ENCODE data around the gene CCNG2.

CCNG2 gene

DNA sequence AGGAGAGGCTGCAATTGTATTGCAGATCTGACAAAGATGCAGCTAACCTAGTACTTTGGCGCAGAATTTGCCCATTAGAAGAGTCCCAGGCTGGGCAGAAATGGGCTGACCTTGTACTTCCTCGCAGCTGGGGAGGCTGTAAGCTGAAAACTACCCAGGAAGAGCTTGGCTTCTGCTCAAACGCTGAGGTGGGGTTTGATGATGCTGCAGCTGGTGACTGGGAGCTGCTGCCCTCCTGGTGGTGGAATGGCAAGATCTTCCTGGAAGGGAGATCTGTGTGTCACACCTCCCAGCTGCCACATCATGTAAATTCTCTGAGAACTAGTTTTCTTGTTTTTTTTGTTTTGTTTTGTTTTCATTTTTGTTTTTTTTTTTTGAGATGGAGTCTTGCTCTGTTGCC lies 17.4 kb downstream of the CCNG2 start (continued):
- TF ChIP-seq, protein P1, sequence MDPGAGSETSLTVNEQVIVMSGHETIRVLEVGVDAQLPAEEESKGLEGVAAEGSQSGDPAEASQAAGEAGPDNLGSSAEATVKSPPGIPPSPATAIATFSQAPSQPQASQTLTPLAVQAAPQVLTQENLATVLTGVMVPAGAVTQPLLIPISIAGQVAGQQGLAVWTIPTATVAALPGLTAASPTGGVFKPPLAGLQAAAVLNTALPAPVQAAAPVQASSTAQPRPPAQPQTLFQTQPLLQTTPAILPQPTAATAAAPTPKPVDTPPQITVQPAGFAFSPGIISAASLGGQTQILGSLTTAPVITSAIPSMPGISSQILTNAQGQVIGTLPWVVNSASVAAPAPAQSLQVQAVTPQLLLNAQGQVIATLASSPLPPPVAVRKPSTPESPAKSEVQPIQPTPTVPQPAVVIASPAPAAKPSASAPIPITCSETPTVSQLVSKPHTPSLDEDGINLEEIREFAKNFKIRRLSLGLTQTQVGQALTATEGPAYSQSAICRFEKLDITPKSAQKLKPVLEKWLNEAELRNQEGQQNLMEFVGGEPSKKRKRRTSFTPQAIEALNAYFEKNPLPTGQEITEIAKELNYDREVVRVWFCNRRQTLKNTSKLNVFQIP (CRISPR knock-in tag; IDR thresholded peaks at IDR 0.05; ENCODE audit: borderline replicate concordance, low read depth): no peak
- no peak for TF ChIP-seq ZNF8 (CRISPR knock-in tag; IDR thresholded peaks at IDR 0.05)

DNA sequence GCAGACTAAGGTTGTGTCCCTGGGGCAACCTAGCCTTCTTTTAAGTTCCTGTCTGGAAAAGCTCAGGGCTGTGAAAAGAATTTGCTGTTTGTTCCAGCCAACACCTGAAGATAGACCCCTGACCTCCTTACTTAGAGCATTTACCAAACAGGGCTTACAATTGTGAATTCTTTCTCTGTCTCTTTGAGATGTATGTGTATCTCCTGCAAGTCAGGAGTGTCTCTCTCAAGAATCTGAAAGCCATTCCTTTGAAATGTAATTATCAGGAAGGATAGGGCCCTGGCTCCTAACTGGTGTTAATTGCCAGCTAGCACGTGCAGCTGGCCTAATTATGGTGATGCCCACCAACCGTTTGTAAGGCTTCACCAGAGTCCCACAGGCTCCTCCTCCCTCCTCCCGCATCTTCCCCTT lies 18.2 kb downstream of the CCNG2 start:
- TF ChIP-seq, protein P2, sequence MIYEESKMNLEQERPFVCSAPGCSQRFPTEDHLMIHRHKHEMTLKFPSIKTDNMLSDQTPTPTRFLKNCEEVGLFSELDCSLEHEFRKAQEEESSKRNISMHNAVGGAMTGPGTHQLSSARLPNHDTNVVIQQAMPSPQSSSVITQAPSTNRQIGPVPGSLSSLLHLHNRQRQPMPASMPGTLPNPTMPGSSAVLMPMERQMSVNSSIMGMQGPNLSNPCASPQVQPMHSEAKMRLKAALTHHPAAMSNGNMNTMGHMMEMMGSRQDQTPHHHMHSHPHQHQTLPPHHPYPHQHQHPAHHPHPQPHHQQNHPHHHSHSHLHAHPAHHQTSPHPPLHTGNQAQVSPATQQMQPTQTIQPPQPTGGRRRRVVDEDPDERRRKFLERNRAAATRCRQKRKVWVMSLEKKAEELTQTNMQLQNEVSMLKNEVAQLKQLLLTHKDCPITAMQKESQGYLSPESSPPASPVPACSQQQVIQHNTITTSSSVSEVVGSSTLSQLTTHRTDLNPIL (CRISPR knock-in tag; IDR thresholded peaks at IDR 0.05; ENCODE audit: low read depth): no peak
- TF ChIP-seq ESRRG (CRISPR knock-in tag; IDR thresholded peaks at IDR 0.05) (no peak), TCF4 (CRISPR knock-in tag; IDR thresholded peaks at IDR 0.05; ENCODE audit: borderline replicate concordance) (no peak), ZFP3 (CRISPR knock-in tag; IDR thresholded peaks at IDR 0.05) (no peak), ZC3H10 (CRISPR knock-in tag; IDR thresholded peaks at IDR 0.05) (no peak), RARB (CRISPR knock-in tag; IDR thresholded peaks at IDR 0.05) (no peak), ZNF8 (CRISPR knock-in tag; IDR thresholded peaks at IDR 0.05) (no peak), TOX (CRISPR knock-in tag; IDR thresholded peaks at IDR 0.05; ENCODE audit: borderline replicate concordance) (no peak), OSR1 (CRISPR knock-in tag; IDR thresholded peaks at IDR 0.05) (no peak), ZNF70 (CRISPR knock-in tag; IDR thresholded peaks at IDR 0.05) (no peak), PPARA (CRISPR knock-in tag; IDR thresholded peaks at IDR 0.05; ENCODE audit: borderline replicate concordance) (no peak), SNAI2 (CRISPR knock-in tag; IDR thresholded peaks at IDR 0.05) (no peak)
- ATAC-seq: no peak

DNA sequence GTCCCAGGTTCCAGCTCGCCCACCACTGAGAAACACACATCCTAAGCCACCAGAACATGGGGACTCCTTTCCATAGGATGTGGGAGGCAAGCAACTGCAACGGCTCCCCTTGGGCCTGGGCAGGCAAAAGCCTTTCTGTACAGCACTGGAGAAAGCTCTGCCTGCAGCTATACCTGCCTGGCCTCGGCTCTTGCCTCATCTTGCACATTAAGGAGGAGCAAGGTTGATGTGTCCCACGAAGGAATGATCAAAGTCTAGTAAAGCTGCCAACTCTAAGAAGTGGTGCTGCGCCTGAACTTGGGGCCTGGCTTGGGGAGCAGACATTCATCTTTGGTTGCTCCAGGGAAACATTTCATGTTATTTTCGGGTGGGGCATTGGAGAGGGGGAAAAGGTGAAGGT lies 19.6 kb downstream of the CCNG2 start:
- TF ChIP-seq BACH2 (CRISPR knock-in tag; IDR thresholded peaks at IDR 0.05; ENCODE audit: borderline replicate concordance) (no peak), ARNTL (CRISPR knock-in tag; IDR thresholded peaks at IDR 0.05; ENCODE audit: borderline replicate concordance, low read depth) (no peak), SNAI2 (CRISPR knock-in tag; IDR thresholded peaks at IDR 0.05) (no peak), ZFP30 (CRISPR knock-in tag; IDR thresholded peaks at IDR 0.05) (no peak), PPARA (CRISPR knock-in tag; IDR thresholded peaks at IDR 0.05; ENCODE audit: borderline replicate concordance) (no peak), ESRRG (CRISPR knock-in tag; IDR thresholded peaks at IDR 0.05) (no peak), ZNF565 (CRISPR knock-in tag; conservative IDR thresholded peaks at IDR 0.05; ENCODE audit: low read depth) (no peak), GLIS3 (CRISPR knock-in tag; IDR thresholded peaks at IDR 0.05) (no peak), OSR1 (CRISPR knock-in tag; IDR thresholded peaks at IDR 0.05) (no peak), ZNF8 (CRISPR knock-in tag; IDR thresholded peaks at IDR 0.05) (no peak), ZFP3 (CRISPR knock-in tag; IDR thresholded peaks at IDR 0.05) (no peak), CSDC2 (CRISPR knock-in tag; IDR thresholded peaks at IDR 0.05) (no peak), TCF4 (CRISPR knock-in tag; IDR thresholded peaks at IDR 0.05; ENCODE audit: borderline replicate concordance) (no peak)
- TF ChIP-seq, protein P3, sequence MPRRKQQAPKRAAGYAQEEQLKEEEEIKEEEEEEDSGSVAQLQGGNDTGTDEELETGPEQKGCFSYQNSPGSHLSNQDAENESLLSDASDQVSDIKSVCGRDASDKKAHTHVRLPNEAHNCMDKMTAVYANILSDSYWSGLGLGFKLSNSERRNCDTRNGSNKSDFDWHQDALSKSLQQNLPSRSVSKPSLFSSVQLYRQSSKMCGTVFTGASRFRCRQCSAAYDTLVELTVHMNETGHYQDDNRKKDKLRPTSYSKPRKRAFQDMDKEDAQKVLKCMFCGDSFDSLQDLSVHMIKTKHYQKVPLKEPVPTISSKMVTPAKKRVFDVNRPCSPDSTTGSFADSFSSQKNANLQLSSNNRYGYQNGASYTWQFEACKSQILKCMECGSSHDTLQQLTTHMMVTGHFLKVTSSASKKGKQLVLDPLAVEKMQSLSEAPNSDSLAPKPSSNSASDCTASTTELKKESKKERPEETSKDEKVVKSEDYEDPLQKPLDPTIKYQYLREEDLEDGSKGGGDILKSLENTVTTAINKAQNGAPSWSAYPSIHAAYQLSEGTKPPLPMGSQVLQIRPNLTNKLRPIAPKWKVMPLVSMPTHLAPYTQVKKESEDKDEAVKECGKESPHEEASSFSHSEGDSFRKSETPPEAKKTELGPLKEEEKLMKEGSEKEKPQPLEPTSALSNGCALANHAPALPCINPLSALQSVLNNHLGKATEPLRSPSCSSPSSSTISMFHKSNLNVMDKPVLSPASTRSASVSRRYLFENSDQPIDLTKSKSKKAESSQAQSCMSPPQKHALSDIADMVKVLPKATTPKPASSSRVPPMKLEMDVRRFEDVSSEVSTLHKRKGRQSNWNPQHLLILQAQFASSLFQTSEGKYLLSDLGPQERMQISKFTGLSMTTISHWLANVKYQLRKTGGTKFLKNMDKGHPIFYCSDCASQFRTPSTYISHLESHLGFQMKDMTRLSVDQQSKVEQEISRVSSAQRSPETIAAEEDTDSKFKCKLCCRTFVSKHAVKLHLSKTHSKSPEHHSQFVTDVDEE (CRISPR knock-in tag; IDR thresholded peaks at IDR 0.05): no peak
- TF ChIP-seq, protein P2 (CRISPR knock-in tag; IDR thresholded peaks at IDR 0.05; ENCODE audit: low read depth): no peak
- TF ChIP-seq, protein P1 (CRISPR knock-in tag; IDR thresholded peaks at IDR 0.05; ENCODE audit: borderline replicate concordance, low read depth): no peak
- TF ChIP-seq, protein P4, sequence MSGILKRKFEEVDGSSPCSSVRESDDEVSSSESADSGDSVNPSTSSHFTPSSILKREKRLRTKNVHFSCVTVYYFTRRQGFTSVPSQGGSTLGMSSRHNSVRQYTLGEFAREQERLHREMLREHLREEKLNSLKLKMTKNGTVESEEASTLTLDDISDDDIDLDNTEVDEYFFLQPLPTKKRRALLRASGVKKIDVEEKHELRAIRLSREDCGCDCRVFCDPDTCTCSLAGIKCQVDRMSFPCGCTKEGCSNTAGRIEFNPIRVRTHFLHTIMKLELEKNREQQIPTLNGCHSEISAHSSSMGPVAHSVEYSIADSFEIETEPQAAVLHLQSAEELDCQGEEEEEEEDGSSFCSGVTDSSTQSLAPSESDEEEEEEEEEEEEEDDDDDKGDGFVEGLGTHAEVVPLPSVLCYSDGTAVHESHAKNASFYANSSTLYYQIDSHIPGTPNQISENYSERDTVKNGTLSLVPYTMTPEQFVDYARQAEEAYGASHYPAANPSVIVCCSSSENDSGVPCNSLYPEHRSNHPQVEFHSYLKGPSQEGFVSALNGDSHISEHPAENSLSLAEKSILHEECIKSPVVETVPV (CRISPR knock-in tag; IDR thresholded peaks at IDR 0.05): no peak
- ATAC-seq: no peak
